RWPE1 (cell line): ENCODE data around the gene TBC1D20.
A peak's percentile ranks its signal among the peaks of the same experiment; 100 is the strongest.

Experiments used
- CTCF ChIA-PET: fragments of 350-600 bp; sonication (Branson Sonifier 250); formaldehyde crosslinking; extraction: SDS; loops from one replicate; lab custom pipeline; 2021; lab: Yijun Ruan, JAX
- POLR2A ChIA-PET: fragments of 400-600 bp; formaldehyde crosslinking; extraction: SDS; loops from one replicate; lab custom pipeline; 2020; ENCODE audit warnings: antibody characterized with exemption; ENCODE audit not compliant: low non-redundant PET; lab: Yijun Ruan, JAX
- DNase-seq: peaks from one replicate; pipeline ENCODE4 v3.0.0; 2012; ENCODE audit warnings: low spot score
- H3K27ac ChIP-seq: fragments of 450-650 bp; 2 replicates; pipeline ENCODE4 v1.5.1; 2017
- TF ChIP-seq, protein P1 (sequence below): fragments of 450-650 bp; conservative IDR thresholded peaks from 2 replicates; pipeline ENCODE4 v1.5.1; 2017; ENCODE audit warnings: low read depth, mild to moderate bottlenecking

TBC1D20 gene

DNA sequence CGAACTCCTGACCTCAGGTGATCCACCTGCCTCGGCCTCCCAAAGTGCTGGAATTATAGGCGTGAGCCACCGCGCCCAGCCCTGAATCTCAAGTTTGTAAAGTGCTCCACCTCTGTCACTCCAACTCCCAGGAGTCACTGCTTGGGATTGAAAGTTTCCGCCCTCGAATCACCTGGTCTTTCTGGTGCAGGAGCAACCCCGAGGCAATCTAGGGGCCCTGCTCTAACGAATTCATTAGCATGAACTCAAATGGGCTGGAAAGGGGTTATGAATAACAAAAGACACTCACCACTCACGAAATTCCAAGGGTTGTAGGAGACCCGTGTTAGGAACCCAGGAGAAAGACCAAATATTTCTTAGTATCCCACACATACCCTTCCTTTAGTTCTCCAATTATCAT lies 28.1 kb downstream of the TBC1D20 start:
- TF ChIP-seq, protein P1, sequence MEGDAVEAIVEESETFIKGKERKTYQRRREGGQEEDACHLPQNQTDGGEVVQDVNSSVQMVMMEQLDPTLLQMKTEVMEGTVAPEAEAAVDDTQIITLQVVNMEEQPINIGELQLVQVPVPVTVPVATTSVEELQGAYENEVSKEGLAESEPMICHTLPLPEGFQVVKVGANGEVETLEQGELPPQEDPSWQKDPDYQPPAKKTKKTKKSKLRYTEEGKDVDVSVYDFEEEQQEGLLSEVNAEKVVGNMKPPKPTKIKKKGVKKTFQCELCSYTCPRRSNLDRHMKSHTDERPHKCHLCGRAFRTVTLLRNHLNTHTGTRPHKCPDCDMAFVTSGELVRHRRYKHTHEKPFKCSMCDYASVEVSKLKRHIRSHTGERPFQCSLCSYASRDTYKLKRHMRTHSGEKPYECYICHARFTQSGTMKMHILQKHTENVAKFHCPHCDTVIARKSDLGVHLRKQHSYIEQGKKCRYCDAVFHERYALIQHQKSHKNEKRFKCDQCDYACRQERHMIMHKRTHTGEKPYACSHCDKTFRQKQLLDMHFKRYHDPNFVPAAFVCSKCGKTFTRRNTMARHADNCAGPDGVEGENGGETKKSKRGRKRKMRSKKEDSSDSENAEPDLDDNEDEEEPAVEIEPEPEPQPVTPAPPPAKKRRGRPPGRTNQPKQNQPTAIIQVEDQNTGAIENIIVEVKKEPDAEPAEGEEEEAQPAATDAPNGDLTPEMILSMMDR = no peak
- CTCF ChIA-PET = interaction anchor here (0.8 kb wide), 1 partner anchor 21 kb away, joined by 4 read pairs; no protein-coding TSS in a partner anchor
- peak overlapping the region; percentile 66 for H3K27ac ChIP-seq
- POLR2A ChIA-PET = no interaction called here
- no peak for DNase-seq

DNA sequence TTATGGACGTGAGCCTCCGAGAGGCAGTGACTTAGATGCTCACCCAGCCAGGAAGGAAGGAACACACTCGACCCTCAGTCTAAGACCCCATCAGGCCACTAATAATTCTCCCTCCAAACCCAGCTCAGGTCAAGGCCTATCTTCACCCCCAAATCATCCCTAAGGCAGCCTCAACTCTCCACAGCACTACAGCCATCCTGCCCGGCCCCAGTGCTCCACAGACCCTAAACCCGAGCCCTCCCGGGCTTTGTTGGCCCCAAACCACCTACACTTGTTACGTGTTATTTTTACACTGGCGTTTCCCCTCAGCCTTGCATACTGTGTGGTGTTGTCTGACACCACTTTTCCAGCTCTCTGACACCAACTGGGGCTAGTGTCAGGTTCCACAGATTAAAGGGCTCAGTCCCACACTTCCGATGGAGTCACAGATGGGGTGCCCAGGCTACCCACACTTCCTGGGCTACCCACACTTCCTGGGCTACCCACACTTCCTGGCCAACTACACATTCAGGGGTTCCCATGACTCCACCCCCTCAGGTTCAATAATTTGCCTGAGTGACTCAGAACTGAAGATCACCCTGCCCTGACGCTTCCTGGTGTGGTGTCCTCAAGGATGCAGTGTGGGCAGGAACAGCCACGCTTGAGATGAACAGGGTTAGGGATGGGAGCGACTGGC lies 28.9 kb downstream of the TBC1D20 start:
- ChIA-PET CTCF (interaction anchor here (0.6 to 2.6 kb wide), 2 partner anchors 79 to 81 kb away, joined by 4 to 9 read pairs; no protein-coding TSS in a partner anchor), POLR2A (interaction anchor here (0.6 kb wide), 1 partner anchor 68 kb away, joined by 8 read pairs; no protein-coding TSS in a partner anchor)
- DNase-seq = no peak
- TF ChIP-seq, protein P1 = no peak
- H3K27ac ChIP-seq = peak overlapping the region; percentile 66

- peak overlapping the region; percentile 66 for H3K27ac ChIP-seq
- POLR2A ChIA-PET = interaction anchor here (0.6 kb wide), 2 partner anchors 28 to 67 kb away, joined by 3 to 8 read pairs; no protein-coding TSS in a partner anchor
- CTCF ChIA-PET = interaction anchor here (0.6 to 2.6 kb wide), 2 partner anchors 78 to 80 kb away, joined by 4 to 9 read pairs; no protein-coding TSS in a partner anchor
- TF ChIP-seq, protein P1 = no peak
- no peak for DNase-seq
Measured at GRCh38 chr20:432677-433299, 29.5 kb downstream of the TBC1D20 start.

GRCh38 chr20:432208-432607 lies 30.1 kb downstream of the TBC1D20 start:
- POLR2A ChIA-PET = no interaction called here
- TF ChIP-seq, protein P1 = no peak
- H3K27ac ChIP-seq = peak overlapping the region; percentile 66
- CTCF ChIA-PET = interaction anchor here (2.6 kb wide), 1 partner anchor 80 kb away, joined by 9 read pairs; no protein-coding TSS in a partner anchor
- no peak for DNase-seq

- POLR2A ChIA-PET = no interaction called here
- DNase-seq = peak; percentile 78
- H3K27ac ChIP-seq = peak overlapping the region; percentile 66
- TF ChIP-seq, protein P1 = peak; percentile 90
- CTCF ChIA-PET = interaction anchor here (0.5 to 2.6 kb wide), 9 partner anchors 17 to 79 kb away, joined by 3 to 13 read pairs (median 4); no protein-coding TSS in a partner anchor
Measured at GRCh38 chr20:431012-431904, 31.1 kb downstream of the TBC1D20 start.
